NOMO-1 (cell line): Measurements from ENCODE around the gene ARHGEF16.

Experiments
- DNase-seq, 2 experiments: peaks; one replicate each; lab custom pipeline; 2025; ENCODE audit not compliant: unreplicated experiment in 2 of 2; lab: John Stamatoyannopoulos, UW

The ARHGEF16 gene

DNA sequence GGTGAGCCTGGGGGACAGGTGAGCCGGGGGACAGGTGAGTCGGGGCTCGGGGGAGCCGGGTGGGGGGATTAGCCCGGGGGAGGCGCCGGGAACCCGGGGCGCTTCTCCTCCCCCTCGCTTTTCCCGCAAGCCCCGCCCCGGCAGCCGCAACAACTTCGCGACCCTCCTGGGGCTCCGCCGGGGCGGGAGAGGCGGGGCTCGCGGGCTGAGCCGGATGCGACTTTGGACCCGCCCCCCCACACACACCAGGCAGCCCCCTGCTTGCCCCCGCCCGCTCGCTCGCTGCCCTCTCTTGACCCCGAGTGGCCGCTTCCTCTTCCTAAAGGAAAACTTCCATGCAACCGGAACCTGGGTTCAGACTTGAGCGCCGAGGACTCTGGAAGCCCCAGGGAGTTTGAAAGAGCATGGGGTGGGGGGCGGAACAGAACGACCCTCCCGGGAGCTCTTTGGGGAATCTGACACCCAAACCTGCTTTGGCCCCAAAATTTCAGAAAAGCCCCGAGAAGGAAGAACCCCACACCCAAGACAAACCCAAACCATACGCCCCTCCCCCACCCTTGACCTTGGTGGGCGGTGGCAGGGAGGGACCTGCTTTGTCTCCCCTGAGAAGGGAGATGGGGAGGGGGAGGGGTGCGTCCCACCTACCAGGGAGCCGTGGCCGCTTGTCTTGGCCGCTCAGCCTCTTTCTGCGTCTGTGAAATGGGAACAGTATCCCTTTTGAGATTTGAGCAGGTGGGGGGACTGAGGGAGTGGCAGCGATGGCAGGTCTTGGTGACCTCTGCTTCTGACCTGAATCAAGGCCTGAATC lies 550 bp downstream of the ARHGEF16 start:
- DNase-seq = no peak

GRCh38 chr1:3455670-3456448 lies 1.4 kb downstream of the ARHGEF16 start:
- DNase-seq = no peak

DNA sequence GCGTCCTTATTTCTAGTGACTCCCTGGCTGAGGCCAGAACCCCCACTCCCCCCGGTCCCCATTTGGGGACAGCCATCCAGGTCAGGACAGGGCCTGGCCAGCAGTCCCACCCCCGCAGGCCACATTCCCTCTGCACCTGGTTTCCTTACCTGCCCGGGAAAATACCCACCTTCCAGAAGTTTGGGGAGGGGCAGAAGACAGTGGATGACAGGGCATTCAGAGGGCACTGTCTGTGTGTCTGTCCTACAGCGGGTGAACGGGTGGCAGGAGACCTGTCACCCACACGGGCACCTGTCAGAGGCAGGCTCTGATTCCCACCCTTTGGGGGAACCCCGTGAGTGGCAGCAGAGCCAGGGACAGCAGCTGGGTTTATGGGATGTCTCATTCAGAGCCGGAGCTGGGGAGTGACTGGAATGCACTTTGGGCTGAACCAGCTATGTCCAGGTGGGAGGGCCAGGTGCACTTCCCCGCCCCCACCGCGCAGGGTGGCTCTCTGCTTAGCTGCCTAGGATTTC lies 2.0 kb downstream of the ARHGEF16 start:
- DNase-seq = no peak

DNA sequence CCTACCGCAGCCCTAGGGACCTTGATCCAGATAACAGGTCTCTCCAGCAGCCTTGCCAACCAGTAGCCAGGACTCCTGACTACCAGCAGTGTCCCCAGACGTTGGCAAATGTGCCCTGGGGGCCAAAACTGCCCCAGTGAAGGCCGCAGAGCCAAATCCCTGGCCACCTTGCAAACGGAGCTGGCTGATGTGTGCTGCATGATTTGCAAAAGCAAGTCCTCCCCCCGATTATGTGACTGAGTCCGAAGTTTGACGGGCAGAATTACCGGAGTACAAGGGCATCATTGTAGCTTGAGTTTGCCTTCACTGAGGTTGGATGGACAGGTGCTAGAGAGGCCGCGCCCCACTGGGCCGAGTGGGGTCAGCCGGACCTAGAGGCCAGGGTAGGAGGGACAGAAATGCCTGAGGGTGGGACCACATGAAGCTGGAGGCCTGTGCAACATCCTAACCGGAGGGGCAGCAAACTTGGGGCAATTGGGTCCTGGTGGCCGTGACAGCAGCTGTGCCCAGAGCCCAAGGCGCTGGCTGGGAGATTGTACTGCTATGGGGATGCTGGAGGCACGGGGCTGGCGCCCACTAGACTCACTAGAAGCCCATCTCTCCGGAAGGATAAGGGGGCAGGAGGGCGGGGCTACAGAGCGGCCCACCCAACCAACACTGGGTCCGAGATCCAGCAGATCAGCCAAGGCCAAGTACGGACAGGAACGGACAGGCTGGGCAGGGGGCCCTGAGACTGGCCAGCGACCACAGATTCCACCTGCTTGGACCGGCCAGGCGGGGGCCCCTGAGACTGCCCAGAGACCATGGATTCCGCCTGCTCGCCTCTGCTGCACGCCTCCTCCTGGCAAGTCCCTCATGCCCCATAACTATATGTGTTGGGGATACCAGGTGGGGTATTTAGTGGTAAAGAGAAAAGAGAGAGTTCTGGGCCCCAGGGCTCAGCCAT lies 2.8 kb downstream of the ARHGEF16 start:
- DNase-seq = no peak

- no peak for DNase-seq
Measured at GRCh38 chr1:3457910-3458883, 3.7 kb downstream of the ARHGEF16 start.

DNA sequence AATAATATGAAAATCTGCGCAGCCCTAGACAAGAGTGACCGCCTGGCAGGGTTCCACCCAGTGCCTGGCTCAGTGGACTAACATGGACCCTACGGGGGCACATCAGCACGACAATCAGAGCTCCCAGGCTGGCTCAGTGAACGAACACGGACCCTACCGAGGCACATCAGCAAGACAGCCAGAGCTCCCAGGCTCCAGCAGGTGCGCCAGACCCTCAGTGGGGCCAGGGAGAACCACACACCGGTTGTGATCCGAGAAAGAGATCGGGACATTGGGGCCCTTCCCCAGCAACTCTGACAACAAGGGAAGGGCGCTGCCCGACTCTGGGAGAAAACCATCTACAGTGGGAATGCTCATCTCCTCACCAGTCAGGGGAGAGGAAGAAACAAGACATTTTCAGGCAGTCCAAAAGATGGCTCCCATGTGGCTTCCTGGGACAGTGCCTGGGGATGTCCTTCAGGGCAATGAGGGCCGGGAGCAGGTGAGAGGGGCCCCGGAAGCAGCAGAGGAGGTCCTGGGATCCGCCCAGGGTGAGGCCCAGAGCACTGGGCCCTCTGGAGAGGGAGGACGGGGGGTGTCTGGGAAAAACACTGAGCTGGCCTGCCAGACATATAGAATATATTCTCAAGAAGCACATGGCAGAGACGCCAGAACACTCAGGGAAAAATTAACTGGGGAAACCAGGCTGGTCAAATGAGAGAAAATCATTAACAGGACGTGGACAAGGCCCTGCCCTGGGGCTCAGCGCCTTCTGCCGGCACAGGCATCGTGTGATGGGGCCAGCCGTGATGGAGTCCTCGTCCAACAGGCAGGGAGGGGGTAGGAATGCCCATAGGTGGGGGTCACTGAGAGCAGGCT lies 4.8 kb downstream of the ARHGEF16 start:
- DNase-seq = no peak

DNA sequence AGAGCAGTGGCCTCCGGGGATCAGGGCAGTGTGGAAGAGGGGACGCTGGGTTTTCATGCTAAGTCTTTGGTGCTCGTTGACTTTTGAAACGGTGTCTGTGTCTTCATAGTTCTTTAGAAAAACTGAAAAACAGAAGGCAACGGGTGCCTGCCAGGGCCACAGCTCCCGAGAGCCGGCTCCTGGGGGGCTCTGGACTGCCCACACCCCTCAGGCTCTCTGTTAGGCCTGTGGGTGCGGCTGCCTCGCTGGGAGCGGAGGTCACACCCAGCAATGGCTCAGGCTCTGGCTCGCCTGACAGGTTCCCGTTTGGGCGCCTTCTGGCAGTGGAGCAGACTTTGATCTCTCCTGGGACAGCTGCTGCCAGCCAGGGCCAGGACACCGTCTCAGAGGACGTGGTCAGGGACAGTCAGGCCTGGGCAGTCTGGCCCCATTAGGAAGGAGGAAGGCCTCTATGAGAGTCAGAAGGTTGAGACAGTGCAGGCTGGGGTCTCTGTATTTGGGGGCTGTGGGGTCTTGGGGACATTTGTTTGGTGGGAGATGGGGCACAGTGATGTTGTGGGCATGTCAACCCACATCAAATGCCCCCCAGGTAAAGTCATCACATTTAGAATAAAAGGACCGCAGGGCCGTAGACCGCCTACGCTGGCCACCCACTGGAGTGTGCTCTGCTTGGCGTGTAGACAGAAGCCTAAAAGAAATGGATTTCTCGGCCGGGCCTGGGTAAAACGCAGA lies 5.6 kb downstream of the ARHGEF16 start:
- DNase-seq = no peak

- no peak for DNase-seq
Measured at GRCh38 chr1:3460672-3461131, 6.2 kb downstream of the ARHGEF16 start.

- DNase-seq = no peak
Measured at GRCh38 chr1:3461238-3461933, 6.9 kb downstream of the ARHGEF16 start.

DNA sequence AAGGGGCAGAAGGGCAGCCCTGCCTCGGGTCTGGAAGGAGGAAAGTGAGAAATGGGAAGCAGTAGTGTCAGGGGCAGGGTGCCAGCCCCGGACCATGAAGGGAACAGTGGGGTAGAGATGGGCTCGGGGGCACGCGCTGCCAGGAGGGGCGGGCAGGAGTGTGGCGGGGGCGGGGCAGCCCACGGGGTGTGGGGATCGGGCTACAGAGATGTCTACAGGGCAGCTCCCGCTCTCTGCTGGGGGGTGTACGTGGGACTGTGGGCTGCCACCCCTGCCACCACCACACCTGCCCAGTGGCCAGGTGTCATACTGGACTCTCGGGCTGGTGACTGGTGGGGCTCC lies 7.4 kb downstream of the ARHGEF16 start:
- DNase-seq = no peak

- no peak for DNase-seq
Measured at GRCh38 chr1:3462356-3463012, 8.0 kb downstream of the ARHGEF16 start.

GRCh38 chr1:3463013-3463385 lies 8.5 kb downstream of the ARHGEF16 start:
- no peak for DNase-seq

DNA sequence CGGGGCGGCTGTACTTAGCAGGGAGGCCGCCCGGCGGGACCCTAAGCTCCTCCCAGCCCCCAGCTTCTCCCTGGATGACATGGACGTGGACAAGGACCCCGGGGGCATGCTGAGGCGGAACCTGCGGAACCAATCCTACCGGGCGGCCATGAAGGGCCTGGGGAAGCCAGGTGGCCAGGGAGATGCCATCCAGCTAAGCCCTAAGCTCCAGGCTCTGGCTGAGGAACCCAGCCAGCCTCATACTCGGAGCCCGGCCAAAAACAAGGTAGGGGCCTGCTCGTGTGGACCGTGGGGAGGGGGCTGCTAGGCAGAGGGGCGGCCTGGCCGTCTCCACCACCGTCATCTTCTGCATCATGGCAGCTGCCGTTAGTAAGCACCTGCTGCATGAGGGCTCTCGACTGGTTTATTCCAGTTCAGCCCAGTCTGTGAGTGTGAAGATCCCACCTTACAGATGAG lies 9.0 kb downstream of the ARHGEF16 start:
- DNase-seq = no peak

- no peak for DNase-seq
Measured at GRCh38 chr1:3463891-3464648, 9.6 kb downstream of the ARHGEF16 start.

DNA sequence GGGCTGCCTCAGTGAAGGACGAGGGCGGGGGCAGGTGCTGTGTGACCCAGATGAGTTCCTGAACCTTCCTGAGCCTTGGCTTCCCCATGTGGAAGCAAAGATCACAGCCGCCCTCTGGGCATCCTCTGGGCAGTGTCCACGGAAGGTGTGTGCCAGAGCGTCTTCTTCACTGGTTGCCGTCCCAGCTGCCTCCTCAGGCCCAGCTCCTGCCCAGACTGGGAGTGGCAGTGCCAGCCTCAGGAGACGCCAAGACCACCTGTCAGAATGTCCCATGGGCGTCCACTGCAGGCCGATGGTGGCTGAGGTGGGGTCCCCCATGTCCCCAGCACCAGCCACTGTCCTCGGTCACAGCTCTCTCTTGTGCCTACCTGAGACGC lies 10.2 kb downstream of the ARHGEF16 start:
- no peak for DNase-seq
